Endothelial cell of umbilical vein (primary cell): ENCODE results near the gene FAM204A. TPM values are rescaled to one million over a fixed set of nuclear protein-coding genes. Genes with fewer than 3 reads are reported as not detected.

Experiments used
- BruUV-seq: library from RNA; stranded (reverse); fragments of 400-500 nt; replicated peaks from 2 replicates; lab custom pipeline; 2021; lab: Mats Ljungman, UMichigan
- CTCF ChIA-PET: fragments of 300-600, 350-600 bp; sonication (Branson Sonifier 250); formaldehyde crosslinking; loops from one replicate; lab custom pipeline; 2021; ENCODE audit warnings: antibody characterized with exemption, inconsistent platforms; lab: Charles Lee
- POLR2A ChIA-PET: fragments of 300-600, 350-600 bp; sonication (Branson Sonifier 250); formaldehyde crosslinking; loops from one replicate; lab custom pipeline; 2021; ENCODE audit warnings: antibody characterized with exemption, inconsistent platforms; lab: Charles Lee
- DNase-seq: peaks from one replicate; pipeline ENCODE4 v3.0.0-alpha.2; 2011; ENCODE audit warnings: low read depth, low spot score
- FAIRE-seq: peaks from 2 replicates; lab custom pipeline; 2011; peaks lifted over from hg19 to GRCh38; lab: Jason Lieb, UNC
- H2AFZ ChIP-seq: 2 replicates; pipeline ENCODE4 v1.6.0; 2012; ENCODE audit warnings: low read depth, low read length, control low read depth, inconsistent platforms
- H3K27ac ChIP-seq: 2 replicates; pipeline ENCODE4 v1.5.1; 2011; ENCODE audit warnings: low read depth, mild to moderate bottlenecking, control low read depth, low read length, moderate library complexity; ENCODE audit not compliant: insufficient read depth
- H3K27me3 ChIP-seq, 2 experiments: 2 replicates each; pipeline versions ENCODE4 v1.6.0 to v1.6.1; 2011; ENCODE audit warnings: low read length in 2 of 2, mixed read lengths in 1 of 2; ENCODE audit not compliant: control insufficient read depth in 2 of 2, insufficient read depth in 2 of 2
- H3K36me3 ChIP-seq, 2 experiments: 2 replicates in 1 of 2; 3 replicates in 1 of 2; pipeline ENCODE4 v1.5.1; 2011; ENCODE audit warnings: low read length in 2 of 2, mild to moderate bottlenecking in 1 of 2, moderate library complexity in 1 of 2; ENCODE audit not compliant: control insufficient read depth in 2 of 2, insufficient read depth in 2 of 2; ENCODE audit errors: extremely low read depth in 1 of 2
- H3K4me1 ChIP-seq: 3 replicates; pipeline ENCODE4 v1.5.1; 2011; ENCODE audit warnings: mild to moderate bottlenecking, low read length; ENCODE audit not compliant: control insufficient read depth, insufficient read depth; ENCODE audit errors: extremely low read depth
- H3K4me2 ChIP-seq: 2 replicates; pipeline ENCODE4 v1.6.1; 2011; ENCODE audit warnings: low read length, control low read depth, mixed read lengths; ENCODE audit not compliant: insufficient read depth
- H3K4me3 ChIP-seq, 3 experiments: fragments of 200-600 bp in 1 of 3; sonication (generic), shearing (Covaris generic) in 1 of 3; replicated peaks in 1 of 3; 2 replicates each; pipeline ENCODE4 v1.5.1; 2011 to 2016; ENCODE audit warnings: control low read depth in 3 of 3, low read length in 3 of 3, mild to moderate bottlenecking in 2 of 3, inconsistent platforms in 1 of 3, low read depth in 1 of 3, moderate library complexity in 1 of 3; ENCODE audit not compliant: insufficient read depth in 1 of 3
- H3K79me2 ChIP-seq: 2 replicates; pipeline ENCODE4 v1.6.0; 2012; ENCODE audit warnings: low read length, inconsistent platforms; ENCODE audit not compliant: control insufficient read depth, insufficient read depth
- H3K9ac ChIP-seq: replicated peaks from 2 replicates; pipeline ENCODE3; 2011; ENCODE audit warnings: low read length, control low read depth; ENCODE audit not compliant: insufficient read depth; ENCODE audit errors: extremely low read depth
- H3K9me1 ChIP-seq: replicated peaks from 3 replicates; pipeline ENCODE4 v1.6.0; 2011; ENCODE audit warnings: mild to moderate bottlenecking, low read length; ENCODE audit not compliant: control insufficient read depth, insufficient read depth; ENCODE audit errors: extremely low read depth
- H3K9me3 ChIP-seq: replicated peaks from 2 replicates; pipeline ENCODE4 v1.5.1; 2012; ENCODE audit warnings: low read length, inconsistent platforms; ENCODE audit not compliant: control insufficient read depth, insufficient read depth
- H4K20me1 ChIP-seq: replicated peaks from 2 replicates; pipeline ENCODE3; 2011; ENCODE audit warnings: mild to moderate bottlenecking, low read length; ENCODE audit not compliant: control insufficient read depth, insufficient read depth; ENCODE audit errors: extremely low read depth
- EZH2 ChIP-seq: IDR thresholded peaks from 2 replicates; pipeline ENCODE4 v1.6.1; 2012; ENCODE audit warnings: borderline replicate concordance, low read depth, mild to moderate bottlenecking, moderate library complexity, low read length, inconsistent platforms; ENCODE audit not compliant: severe bottlenecking
- FOS ChIP-seq: IDR thresholded peaks from 2 replicates; pipeline ENCODE4 v1.6.1; 2011; ENCODE audit warnings: mild to moderate bottlenecking, low read length, moderate library complexity, borderline replicate concordance; ENCODE audit not compliant: insufficient read depth
- GATA2 ChIP-seq: IDR thresholded peaks from 2 replicates; pipeline ENCODE4 v1.7.0; 2011; ENCODE audit warnings: low read depth, mild to moderate bottlenecking, moderate library complexity, mixed read lengths, low read length; ENCODE audit not compliant: insufficient read length, insufficient read depth
- JUN ChIP-seq: IDR thresholded peaks from 2 replicates; pipeline ENCODE4 v1.6.1; 2011; ENCODE audit warnings: borderline replicate concordance, low read depth; ENCODE audit not compliant: insufficient read length, insufficient read depth
- MYC ChIP-seq: IDR thresholded peaks from one replicate; pipeline ENCODE4 v1.6.1; 2011; ENCODE audit warnings: mild to moderate bottlenecking, low read depth, low read length
- POLR2A ChIP-seq: IDR thresholded peaks from 2 replicates; pipeline ENCODE4 v1.6.1; 2012; ENCODE audit warnings: low read depth, mild to moderate bottlenecking, control low read depth, low read length
- POLR2AphosphoS5 ChIP-seq: IDR thresholded peaks from 2 replicates; pipeline ENCODE4 v1.6.1; 2012; ENCODE audit warnings: low read depth, mild to moderate bottlenecking, control low read depth, low read length, moderate library complexity; ENCODE audit not compliant: insufficient read depth
- dilution Hi-C: fragments of 300-500 bp; cut with MboI; formaldehyde crosslinking; loops from one replicate; pipeline ENCODE4 v1.15.0; 2019; ENCODE audit warnings: low sequenced_read_pairs; ENCODE audit not compliant: extremely low pct_ligation_motif_present
- intact Hi-C: fragments of 100-400 bp; cut with micrococcal nuclease; formaldehyde crosslinking; loops from one replicate; pipeline ENCODE4 v1.10.0; 2022
- polyA plus RNA-seq, 4 experiments: library from polyadenylated mRNA; depleted of rRNA in 3 of 4; stranded (reverse) in 3 of 4; unstranded in 1 of 4; fragments of >200 nt; gene quantifications; 2 replicates each; pipeline versions ENCODE4 v1.2.1 to v1.2.3, GENCODE V29; 2011 to 2012; ENCODE audit warnings: missing spikeins in 1 of 4
- total RNA-seq: library from RNA; stranded (reverse); gene quantifications from 2 replicates; pipeline ENCODE4 v1.2.3, GENCODE V29; 2021
- TF ChIP-seq, protein P1 (sequence below), 2 donors: IDR thresholded peaks; 1 replicate in 1 of 2; 2 replicates in 1 of 2; pipeline ENCODE4 v1.5.1; 2011; ENCODE audit warnings: low read length in 2 of 2, mild to moderate bottlenecking in 2 of 2, moderate library complexity in 2 of 2, control low read depth in 1 of 2, inconsistent platforms in 1 of 2, low read depth in 1 of 2; ENCODE audit not compliant: insufficient read depth in 1 of 2; ENCODE audit errors: extremely low read depth in 1 of 2
- TF ChIP-seq, protein P2 (sequence below): IDR thresholded peaks from 2 replicates; pipeline ENCODE4 v1.6.1; 2011; ENCODE audit not compliant: insufficient read depth, insufficient read length

Gene FAM204A
- total and polyA plus RNA-seq, 2 donors (not counting 3 experiments of a cell fraction or from before 2014, with no cell fraction given) = 11.1 to 73.7 TPM

DNA sequence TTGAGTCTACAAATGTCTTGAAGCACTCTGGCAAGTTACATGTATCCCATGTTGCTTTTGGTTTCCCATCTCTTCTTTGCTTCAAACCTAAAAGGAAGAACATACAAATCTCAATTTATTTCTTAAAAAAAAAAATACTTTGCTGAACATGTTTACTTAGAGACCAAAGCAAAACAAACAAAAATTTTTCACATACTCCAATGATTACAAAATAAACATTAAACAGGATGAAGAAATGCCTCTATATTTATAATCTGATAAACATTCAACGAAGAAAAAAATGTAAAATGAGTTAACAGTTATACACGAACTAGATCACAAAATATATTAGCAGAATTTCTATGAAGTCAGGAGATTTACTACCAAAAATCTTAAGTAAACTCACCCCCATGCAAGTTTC, 31.3 kb downstream of the FAM204A start:
- no peaks in the 10 kb centered on the region for H3K79me2 ChIP-seq
- no peaks in the 10 kb centered on the region for H3K27me3 ChIP-seq
- peaks cover 10% of the 10 kb centered on the region for H3K4me1 ChIP-seq
- H3K4me3 ChIP-seq = no peak overlapping the region
- intact Hi-C loops = no loop called here
- TF ChIP-seq, protein P1, sequence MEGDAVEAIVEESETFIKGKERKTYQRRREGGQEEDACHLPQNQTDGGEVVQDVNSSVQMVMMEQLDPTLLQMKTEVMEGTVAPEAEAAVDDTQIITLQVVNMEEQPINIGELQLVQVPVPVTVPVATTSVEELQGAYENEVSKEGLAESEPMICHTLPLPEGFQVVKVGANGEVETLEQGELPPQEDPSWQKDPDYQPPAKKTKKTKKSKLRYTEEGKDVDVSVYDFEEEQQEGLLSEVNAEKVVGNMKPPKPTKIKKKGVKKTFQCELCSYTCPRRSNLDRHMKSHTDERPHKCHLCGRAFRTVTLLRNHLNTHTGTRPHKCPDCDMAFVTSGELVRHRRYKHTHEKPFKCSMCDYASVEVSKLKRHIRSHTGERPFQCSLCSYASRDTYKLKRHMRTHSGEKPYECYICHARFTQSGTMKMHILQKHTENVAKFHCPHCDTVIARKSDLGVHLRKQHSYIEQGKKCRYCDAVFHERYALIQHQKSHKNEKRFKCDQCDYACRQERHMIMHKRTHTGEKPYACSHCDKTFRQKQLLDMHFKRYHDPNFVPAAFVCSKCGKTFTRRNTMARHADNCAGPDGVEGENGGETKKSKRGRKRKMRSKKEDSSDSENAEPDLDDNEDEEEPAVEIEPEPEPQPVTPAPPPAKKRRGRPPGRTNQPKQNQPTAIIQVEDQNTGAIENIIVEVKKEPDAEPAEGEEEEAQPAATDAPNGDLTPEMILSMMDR (IDR thresholded peaks at IDR 0.05; ENCODE audit: extremely low read depth in 1 of 2, insufficient read depth in 1 of 2, low read depth in 1 of 2, low read length in 2 of 2) = no peak
- TF ChIP-seq, protein P2, sequence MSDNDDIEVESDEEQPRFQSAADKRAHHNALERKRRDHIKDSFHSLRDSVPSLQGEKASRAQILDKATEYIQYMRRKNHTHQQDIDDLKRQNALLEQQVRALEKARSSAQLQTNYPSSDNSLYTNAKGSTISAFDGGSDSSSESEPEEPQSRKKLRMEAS = no peak
- no peak for TF ChIP-seq POLR2A
- no peak for TF ChIP-seq FOS
- TF ChIP-seq POLR2AphosphoS5 = no peak
- no peak for TF ChIP-seq EZH2
- TF ChIP-seq GATA2 = no peak
- no peak for TF ChIP-seq MYC
- TF ChIP-seq JUN = no peak
- peak overlapping the region; percentile 32 for H3K27ac ChIP-seq
- FAIRE-seq (no peak), DNase-seq (no peak)
- H3K9ac ChIP-seq = peak overlapping the region; percentile 12
- H3K36me3 ChIP-seq = peaks cover 11% of the 10 kb centered on the region in 2 experiments
- CTCF ChIA-PET = no interaction called here
- H2AFZ ChIP-seq = no peak overlapping the region
- POLR2A ChIA-PET = interaction anchor here (0.7 kb wide), 1 partner anchor 23 kb away, joined by 4 read pairs; no protein-coding TSS in a partner anchor
- H4K20me1 ChIP-seq = no peaks in the 10 kb centered on the region
- no peaks in the 10 kb centered on the region for H3K9me3 ChIP-seq
- BruUV-seq = no TSS peak
- dilution Hi-C loops = no loop called here
- H3K4me2 ChIP-seq = peak overlapping the region; percentile 27
- H3K9me1 ChIP-seq = no peaks in the 10 kb centered on the region
